CD4-positive, alpha-beta T cell treated with Interleukin-17A for 1 hour (primary cell): ENCODE data around the gene CEP131.

Experiments
- DNase-seq: peaks from one replicate; pipeline ENCODE4 v3.0.0-alpha.2; 2020

Gene CEP131

DNA sequence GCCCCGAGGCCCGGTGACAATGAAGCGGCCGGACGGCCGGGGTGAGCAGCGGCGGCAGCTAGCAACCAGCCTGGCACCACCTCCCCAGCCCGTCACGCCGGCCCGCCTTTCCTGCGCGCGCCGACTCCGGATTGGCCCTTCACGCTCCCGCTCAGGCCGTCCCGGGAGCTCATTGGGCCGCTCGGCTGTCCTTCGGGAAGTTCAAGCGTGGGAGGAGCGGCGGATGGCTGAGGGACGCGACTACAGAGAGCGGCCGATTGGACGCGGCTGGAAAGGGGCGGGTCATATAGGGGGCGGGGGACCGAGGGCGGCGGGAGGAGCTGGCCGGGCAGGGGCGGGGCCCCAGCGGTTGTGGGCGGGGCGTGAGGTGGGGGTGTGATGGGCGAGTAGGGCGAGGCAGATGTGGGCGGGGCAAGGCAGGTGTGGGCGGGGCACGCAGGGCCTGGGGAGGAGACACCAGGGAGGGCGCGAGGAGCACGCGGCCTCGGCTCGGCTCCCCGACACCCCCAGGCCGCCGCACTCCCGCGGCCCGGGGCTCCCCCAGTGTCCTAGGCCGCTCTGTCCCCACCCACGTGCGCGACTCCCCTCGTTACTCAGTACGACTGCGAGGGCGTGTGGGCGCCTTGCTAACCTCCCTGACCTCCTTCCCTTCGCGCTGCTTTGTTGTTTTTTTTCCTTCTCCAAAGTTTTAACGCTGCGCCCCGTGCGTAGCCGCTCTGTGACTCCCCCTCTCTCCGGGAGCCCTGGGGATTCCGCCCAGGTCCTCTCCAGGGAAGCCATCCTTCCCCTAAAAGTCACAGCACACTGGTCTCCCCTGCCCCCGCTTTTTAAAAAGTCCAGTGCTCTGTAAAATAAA, at the start of gene CEP131:
Gene CEP131 (minus strand): TSS at position 60 of the 856 bp plus-strand sequence. CDS start 2,909 bp downstream, outside the sequence.
- DNase-seq: peak; percentile 99

GRCh38 chr17:81271226-81271625, 48.5 kb upstream of the CEP131 start:
- no peak for DNase-seq

DNA sequence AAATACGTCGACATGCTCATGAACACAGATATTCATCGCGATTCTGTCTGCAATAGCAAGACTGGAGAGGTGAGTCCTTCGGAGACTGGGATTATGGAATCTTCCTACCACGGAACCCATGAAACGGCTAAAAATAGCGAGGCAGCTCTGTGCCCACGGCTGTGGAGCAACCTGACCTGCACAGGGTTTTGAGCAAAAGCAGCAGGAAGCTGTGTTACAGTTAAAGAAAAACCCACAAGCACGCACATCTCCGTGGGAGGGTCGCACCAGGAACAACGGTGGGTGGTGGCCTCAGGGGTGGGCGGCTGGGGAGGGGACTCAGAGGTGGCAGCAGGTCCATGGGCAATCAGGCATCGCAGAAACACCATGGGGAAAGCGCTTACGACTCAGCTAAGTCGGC, 47.5 kb upstream of the CEP131 start:
- DNase-seq: no peak

- no peak for DNase-seq
These were observed 44.8 kb upstream of the CEP131 start for GRCh38 chr17:81267390-81268067.

DNA sequence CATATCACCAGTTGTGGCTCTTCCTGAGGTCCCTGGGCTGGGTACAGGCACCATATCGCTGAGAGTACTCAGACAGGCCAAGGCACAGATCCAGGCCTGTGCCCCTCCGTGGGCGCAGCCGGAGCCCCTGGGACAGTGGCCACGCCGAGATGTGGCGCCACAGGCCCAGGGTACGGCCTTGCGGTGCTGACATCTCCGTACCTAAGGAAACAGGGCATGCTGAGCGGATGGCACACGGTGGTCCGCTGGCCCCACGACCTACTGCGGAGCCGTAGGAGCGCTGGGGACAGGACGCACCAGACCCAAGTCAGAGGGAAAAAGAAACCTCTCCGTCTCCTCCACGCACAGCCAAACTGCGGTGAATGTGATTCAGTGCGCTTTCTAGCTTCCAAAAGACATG, 42.8 kb upstream of the CEP131 start:
- DNase-seq: no peak

- DNase-seq: no peak
These were observed 41.9 kb upstream of the CEP131 start for GRCh38 chr17:81264640-81265039.

GRCh38 chr17:81263371-81264181, 40.8 kb upstream of the CEP131 start:
- no peak for DNase-seq

DNA sequence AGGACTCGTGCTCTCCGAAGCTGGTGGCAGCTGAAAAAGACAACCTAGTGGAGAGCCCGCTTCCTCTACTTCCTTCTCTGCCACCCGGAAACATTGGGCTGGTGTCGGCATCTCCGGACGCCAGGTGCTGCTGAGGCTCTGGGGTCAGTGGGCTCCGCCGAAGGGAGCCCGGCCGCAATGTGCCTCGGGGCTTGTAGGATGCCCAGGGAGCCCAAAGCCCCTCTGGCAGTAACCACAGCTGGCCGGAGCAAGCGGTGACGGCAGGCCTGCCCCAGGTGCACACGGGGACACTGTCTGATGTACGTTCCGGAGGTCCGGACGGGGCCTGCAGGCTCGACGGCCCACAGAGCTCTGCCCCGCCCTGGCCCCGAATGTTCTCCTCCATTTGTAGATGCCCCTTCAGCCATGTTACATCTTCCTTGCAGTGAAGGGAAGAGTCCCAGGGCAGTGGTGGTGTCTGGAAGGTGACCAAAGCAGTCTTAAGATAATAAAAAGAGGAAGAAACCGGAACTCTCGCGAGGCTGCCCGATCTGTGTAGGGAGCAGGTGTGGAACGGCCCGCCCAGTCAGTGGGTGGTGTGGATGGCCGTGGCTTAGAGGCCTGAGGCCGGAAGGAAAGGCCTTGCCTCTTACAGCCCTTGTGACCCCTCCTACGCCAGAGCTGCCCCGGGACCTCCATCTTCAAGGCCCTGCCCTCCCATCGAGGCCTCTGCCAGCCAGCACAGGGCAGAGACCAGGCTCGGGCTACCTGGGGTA, 39.0 kb upstream of the CEP131 start:
- DNase-seq: no peak

DNA sequence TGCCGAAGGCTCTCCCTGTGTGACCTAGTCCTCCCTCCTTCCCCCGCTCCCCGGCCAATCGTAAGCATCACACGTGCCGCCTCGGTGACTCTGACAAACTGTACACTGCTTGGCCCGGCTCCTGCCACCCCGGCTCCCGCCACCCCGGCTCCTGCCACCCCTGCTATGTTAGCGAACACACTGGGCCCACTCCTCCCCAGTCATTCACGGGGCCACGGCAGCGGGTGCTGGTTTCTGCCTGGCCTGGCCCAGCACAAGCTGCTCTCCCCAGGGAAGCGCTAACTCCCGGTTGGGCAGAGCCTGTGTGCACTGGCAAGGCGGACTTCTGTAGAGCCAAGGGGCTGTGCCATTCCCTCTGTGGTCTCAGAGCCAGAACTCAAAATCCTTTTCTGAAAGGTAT, 38.3 kb upstream of the CEP131 start:
- no peak for DNase-seq

DNA sequence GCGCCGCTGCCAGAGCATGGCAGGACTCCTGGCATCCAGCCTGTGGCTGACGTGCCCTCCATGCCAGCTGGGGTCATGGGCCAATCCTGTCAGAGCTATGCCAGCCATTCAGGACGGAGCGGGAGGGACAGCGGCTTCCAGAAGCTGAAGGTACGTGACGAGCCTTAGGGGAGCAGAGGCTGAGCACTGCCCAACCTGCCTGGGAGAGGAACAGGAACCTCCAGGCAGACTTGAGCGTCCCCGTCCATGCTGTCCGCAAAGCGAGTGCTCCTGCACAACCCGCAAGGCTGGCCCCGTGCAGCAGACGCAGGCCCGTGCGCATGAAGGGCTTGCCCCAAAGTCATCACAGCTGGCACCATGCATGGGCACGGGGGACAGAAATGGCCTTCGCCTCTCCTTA, 37.9 kb upstream of the CEP131 start:
- DNase-seq: no peak

- DNase-seq: no peak
These were observed 37.4 kb upstream of the CEP131 start for GRCh38 chr17:81260171-81260570.

- DNase-seq: no peak
These were observed 36.4 kb upstream of the CEP131 start for GRCh38 chr17:81259058-81259605.

DNA sequence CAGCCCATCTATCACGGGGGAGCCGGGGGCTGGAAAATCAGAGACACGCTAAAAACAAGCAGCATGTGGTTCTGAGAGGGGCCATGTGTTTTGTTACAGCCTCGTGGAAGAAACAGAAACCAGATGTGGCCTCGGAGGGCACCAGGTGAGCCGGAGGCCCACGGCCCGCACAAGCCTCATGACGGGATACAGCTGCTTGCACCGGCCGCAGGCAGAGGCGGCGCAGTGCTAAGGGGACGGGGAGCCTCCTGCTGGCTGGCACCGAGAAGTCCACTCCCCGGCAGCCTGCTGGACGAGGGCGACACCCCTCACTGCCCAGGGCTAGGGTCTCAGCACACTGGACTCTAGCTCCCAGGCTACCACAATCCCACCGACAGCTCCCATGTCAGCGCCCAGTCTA, 35.5 kb upstream of the CEP131 start:
- no peak for DNase-seq

DNA sequence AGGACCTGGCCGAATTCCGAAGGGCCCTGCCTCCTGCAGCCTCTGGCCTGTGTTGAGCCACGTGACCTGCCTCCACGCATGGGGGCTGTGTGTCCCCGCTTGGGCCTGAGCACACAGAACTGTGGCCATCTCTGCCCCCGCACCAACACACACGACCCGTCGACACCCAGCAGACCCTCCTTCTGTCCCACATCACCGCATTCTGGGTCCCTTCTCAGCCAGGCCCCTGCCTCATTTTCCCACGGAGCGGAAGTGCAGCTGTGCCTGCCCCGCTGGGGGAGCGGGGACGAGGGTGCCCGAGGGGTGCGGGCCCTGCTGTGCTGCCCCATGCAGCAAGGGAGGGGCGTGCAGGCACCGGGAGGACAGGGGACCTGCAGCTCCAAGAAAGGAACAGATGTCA, 34.8 kb upstream of the CEP131 start:
- no peak for DNase-seq

GRCh38 chr17:81256616-81257015, 33.9 kb upstream of the CEP131 start:
- DNase-seq: no peak

DNA sequence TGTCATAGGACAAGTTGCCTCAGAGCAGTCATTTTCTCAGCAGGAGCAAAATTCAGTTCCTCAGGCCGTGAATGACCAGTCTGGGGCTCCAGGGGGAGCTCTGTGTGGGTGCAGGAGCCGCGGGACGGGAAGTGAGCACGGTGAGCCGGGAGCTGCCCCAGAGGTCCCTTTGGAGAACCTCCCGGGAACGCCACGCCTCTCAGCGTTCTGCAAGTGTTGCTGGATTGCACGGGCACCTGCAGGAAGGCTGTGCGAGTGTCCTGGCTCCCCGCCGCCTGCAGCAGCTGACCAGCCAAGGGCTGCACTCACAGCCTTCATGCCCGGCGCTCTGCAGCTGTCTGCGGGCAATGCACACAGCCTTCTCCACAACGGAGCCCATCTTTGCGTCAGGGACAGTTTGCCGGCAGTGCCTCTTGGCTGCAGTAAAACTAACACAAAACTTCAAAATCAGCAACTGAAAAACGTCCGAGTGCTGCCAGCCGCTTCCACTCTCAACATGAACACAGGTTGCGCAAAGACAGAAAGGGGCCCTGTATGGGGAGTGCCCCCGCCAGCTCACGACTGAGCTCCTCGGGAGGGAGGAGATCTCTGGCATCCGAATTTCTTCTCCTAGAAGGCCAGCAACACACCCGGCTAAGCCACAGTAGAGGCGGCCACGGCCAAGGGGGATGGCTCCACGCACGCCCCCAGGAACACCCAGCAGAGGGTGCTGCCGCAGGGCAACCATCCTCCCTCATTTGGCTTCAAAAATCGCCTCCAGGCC, 32.4 kb upstream of the CEP131 start:
- DNase-seq: no peak

GRCh38 chr17:81253358-81254131, 30.8 kb upstream of the CEP131 start:
- peak; percentile 75 for DNase-seq

DNA sequence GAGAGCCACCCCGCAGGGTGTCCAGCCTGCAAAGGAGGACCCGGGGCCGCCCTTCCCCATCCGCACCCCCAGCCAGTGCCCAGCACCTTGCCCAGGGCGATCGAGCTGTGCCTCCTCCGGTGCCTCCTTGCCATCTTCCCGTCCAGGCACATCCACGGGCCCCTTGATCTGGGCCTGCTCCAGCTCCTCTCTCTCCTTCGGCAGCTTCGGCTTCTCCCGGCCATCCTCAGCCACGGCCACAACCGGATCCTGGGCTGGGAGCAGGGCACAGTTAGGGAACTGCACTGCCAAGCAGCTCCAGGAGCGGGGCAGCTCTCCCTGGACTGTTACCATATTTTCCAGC, 30.2 kb upstream of the CEP131 start:
- DNase-seq: no peak

DNA sequence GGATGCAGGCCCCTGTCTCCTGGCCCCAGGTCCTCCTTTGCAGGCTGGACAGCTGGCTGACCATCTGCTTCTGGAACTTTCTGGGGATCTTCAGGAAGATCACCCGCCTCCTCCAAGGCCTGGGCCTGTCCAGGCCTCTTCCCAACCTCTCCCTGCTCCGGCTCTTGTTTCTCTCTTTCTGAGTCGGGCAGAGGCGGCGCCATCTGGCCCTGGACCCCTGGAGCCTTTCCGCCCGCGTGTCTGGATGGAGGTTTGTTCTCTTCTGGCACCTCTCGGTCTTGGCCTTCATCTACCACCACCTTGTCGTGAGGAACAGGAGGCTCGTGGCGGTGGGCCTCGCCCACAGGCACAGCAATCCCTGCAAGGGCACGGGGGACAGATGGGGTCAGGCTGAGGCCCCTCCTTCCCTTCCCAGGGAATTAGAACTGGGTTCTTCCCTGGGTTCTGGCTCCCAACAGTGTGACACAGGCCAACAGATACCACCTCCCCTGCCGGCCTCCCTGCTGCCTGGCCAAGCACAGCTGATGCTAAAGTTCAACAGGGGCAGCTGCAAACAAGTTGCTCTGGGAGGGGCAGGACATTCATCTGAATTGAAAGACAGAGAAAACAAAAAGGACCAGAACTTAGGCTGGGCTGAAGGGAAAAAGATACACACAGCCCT, 29.7 kb upstream of the CEP131 start:
- DNase-seq: no peak

DNA sequence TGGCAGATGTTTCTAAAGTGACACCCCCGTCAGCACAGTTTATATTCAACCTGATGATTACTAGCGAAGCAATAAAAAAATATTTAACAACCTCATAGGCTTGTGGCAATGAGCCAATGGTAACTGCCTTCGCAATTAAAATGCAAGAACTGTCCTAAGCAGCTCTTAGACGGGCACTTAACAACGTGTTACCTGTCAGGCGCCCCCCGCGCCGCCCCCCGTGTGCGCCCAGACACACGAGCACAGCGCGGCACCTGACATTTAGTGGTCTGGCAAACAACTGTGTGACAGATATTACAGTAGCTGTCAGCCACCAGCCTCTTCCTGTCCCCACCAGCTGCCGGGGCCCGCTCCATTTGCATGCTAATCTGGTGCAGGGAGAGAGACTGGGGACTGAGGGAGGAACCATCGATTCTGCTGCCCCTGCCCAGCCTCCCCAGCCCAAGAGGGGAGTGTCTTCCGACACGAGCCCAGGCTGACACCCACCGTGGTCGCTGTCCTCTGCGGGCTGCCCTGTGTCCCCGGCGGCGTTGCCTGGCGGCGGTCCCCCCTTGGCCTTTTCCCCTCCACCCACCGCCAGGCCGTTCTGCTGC, 29.0 kb upstream of the CEP131 start:
- no peak for DNase-seq
